ENCODE results near the gene SPATA21. TPM values are rescaled to one million over a fixed set of nuclear protein-coding genes. Genes with fewer than 3 reads are reported as not detected.

The SPATA21 gene
- total and polyA plus RNA-seq, 2 experiments from 2014 or later, result 2.6 TPM; not detected in 1

- no peak for TF ChIP-seq ZNF462 (CRISPR knock-in tag; IDR thresholded peaks at IDR 0.05)
Observed at GRCh38 chr1:16420424-16421118, 16.7 kb downstream of the SPATA21 start (continued).

- DNase-seq (ENCODE audit: low spot score) (no peak), ATAC-seq (no peak)
- Histone ChIP-seq H3K4me3 (no peak overlapping the region), H3K36me3 (ENCODE audit: insufficient read depth) (no peaks in the 10 kb centered on the region), H3K9me2 (ENCODE audit: insufficient read depth) (no peaks in the 10 kb centered on the region), H2AFZ (no peak overlapping the region), H3K27me3 (ENCODE audit: insufficient read depth) (no peaks in the 10 kb centered on the region), H3K4me1 (ENCODE audit: insufficient read depth) (no peaks in the 10 kb centered on the region; the same call in 1 of the 2 replicates), H3F3A (replicated peaks; ENCODE audit: low read depth) (no peaks in the 10 kb centered on the region), H4K20me1 (replicated peaks; ENCODE audit: insufficient read depth) (no peaks in the 10 kb centered on the region), H3K4me2 (no peak overlapping the region), H3K79me2 (replicated peaks; ENCODE audit: insufficient read depth) (no peaks in the 10 kb centered on the region), H3K27ac (ENCODE audit: low read depth) (no peak overlapping the region)
- Mint-ChIP-seq H3K36me3 (ENCODE audit: low read depth) (no peaks in the 10 kb centered on the region), H3K27ac (no peak overlapping the region), H3K4me3 (no peak overlapping the region), H3K4me1 (peaks cover 13% of the 10 kb centered on the region), H3K9me3 (no peaks in the 10 kb centered on the region; the same call in 2 of the 3 replicates), H3K27me3 (ENCODE audit: insufficient read depth, low read depth, poor library complexity) (peaks cover 6% of the 10 kb centered on the region)
- TF ChIP-seq EZH2phosphoT487 (IDR thresholded peaks at IDR 0.05; ENCODE audit: unreplicated experiment), result no peak
- TF ChIP-seq NANOG (IDR thresholded peaks at IDR 0.05; ENCODE audit: borderline replicate concordance), result no peak
- no peak for TF ChIP-seq REST (IDR thresholded peaks at IDR 0.05; ENCODE audit: unreplicated experiment)
- no peak for TF ChIP-seq ZNF331 (CRISPR knock-in tag; IDR thresholded peaks at IDR 0.05; ENCODE audit: low read depth)
- TF ChIP-seq ETS1 (IDR thresholded peaks at IDR 0.05), result no peak
- no peak for TF ChIP-seq ZNF114 (CRISPR knock-in tag; IDR thresholded peaks at IDR 0.05)
- TF ChIP-seq POLR2AphosphoS5 (IDR thresholded peaks at IDR 0.05; ENCODE audit: low read depth), result no peak
- TF ChIP-seq CREB1 (CRISPR knock-in tag; IDR thresholded peaks at IDR 0.05; ENCODE audit: low read depth), result no peak
Observed at GRCh38 chr1:16418823-16419425, 18.3 kb downstream of the SPATA21 start.
